Neural progenitor cell (in vitro differentiated cells): ENCODE measurements around the gene PDSS1.

Source experiments
- CTCF ChIP-seq: fragments of 200-600 bp; sonication (generic); IDR thresholded peaks from 2 replicates; pipeline ENCODE4 v1.5.1; 2017; ENCODE audit warnings: antibody characterized with exemption, mild to moderate bottlenecking
- EZH2 ChIP-seq: fragments of 200-600 bp; sonication (generic); IDR thresholded peaks from 2 replicates; pipeline ENCODE4 v1.6.1; 2017; ENCODE audit warnings: antibody characterized with exemption, mild to moderate bottlenecking, moderate library complexity

- TF ChIP-seq CTCF (no peak), EZH2 (no peak)
Observed at GRCh38 chr10:26735435-26735834, 37.9 kb downstream of the PDSS1 start.
